Keratinocyte (primary cell): ENCODE data around the gene DPP8. TPM values are rescaled to one million over a fixed set of nuclear protein-coding genes. Genes with fewer than 3 reads are reported as not detected.
"Not testable (repeated sequence)": the region's sequence is repeated elsewhere in the genome, so short reads cannot be mapped to it uniquely, and the experiment has no call there.

Experiments
- DNase-seq: peaks from one replicate; pipeline ENCODE4 v3.0.0-alpha.2; 2011; ENCODE audit warnings: low read depth, missing footprints, low spot score
- FAIRE-seq: peaks from 2 replicates; lab custom pipeline; 2011; peaks lifted over from hg19 to GRCh38; lab: Jason Lieb, UNC
- H2AFZ ChIP-seq: 2 replicates; pipeline ENCODE4 v1.6.0; 2012; ENCODE audit warnings: low read length, control low read depth, inconsistent platforms; ENCODE audit not compliant: control insufficient read depth
- H3K27ac ChIP-seq: 2 replicates; pipeline ENCODE4 v1.5.1; 2011; ENCODE audit warnings: low read length; ENCODE audit not compliant: control insufficient read depth, insufficient read depth
- H3K27me3 ChIP-seq: 3 replicates; pipeline ENCODE4 v1.6.0; 2011; ENCODE audit warnings: low read length; ENCODE audit not compliant: control insufficient read depth, insufficient read depth; ENCODE audit errors: extremely low read depth
- H3K36me3 ChIP-seq, 2 experiments: 2 replicates in 1 of 2; 3 replicates in 1 of 2; pipeline ENCODE4 v1.5.1; 2011; ENCODE audit warnings: low read length in 2 of 2, mild to moderate bottlenecking in 1 of 2; ENCODE audit not compliant: control insufficient read depth in 2 of 2, insufficient read depth in 2 of 2; ENCODE audit errors: extremely low read depth in 1 of 2
- H3K4me1 ChIP-seq: 3 replicates; pipeline ENCODE4 v1.5.1; 2011; ENCODE audit warnings: low read length; ENCODE audit not compliant: control insufficient read depth, insufficient read depth; ENCODE audit errors: extremely low read depth
- H3K4me2 ChIP-seq: 3 replicates; pipeline ENCODE4 v1.6.0; 2011; ENCODE audit warnings: low read depth, low read length; ENCODE audit not compliant: control insufficient read depth, insufficient read depth; ENCODE audit errors: extremely low read depth
- H3K4me3 ChIP-seq, 3 experiments: fragments of 200-600 bp in 1 of 3; sonication (generic) in 1 of 3; 2 replicates in 2 of 3; 3 replicates in 1 of 3; pipeline ENCODE4 v1.5.1; 2011 to 2016; ENCODE audit warnings: low read length in 3 of 3, mild to moderate bottlenecking in 3 of 3, control low read depth in 2 of 3, inconsistent platforms in 1 of 3, low read depth in 1 of 3, mixed read lengths in 1 of 3, mixed run types in 1 of 3, moderate library complexity in 1 of 3; ENCODE audit not compliant: control insufficient read depth in 2 of 3, insufficient read depth in 2 of 3; ENCODE audit errors: extremely low read depth in 1 of 3
- H3K79me2 ChIP-seq: 2 replicates; pipeline ENCODE4 v1.6.0; 2012; ENCODE audit warnings: low read length; ENCODE audit not compliant: control insufficient read depth, insufficient read depth
- H3K9ac ChIP-seq: 3 replicates; pipeline ENCODE4 v1.6.0; 2011; ENCODE audit warnings: low read length; ENCODE audit not compliant: control insufficient read depth, insufficient read depth; ENCODE audit errors: extremely low read depth
- H3K9me1 ChIP-seq: 3 replicates; pipeline ENCODE4 v1.6.0; 2011; ENCODE audit warnings: low read length; ENCODE audit not compliant: control insufficient read depth, insufficient read depth; ENCODE audit errors: extremely low read depth
- H3K9me3 ChIP-seq: 2 replicates; pipeline ENCODE4 v1.5.1; 2012; ENCODE audit warnings: low read depth, low read length; ENCODE audit not compliant: control insufficient read depth
- H4K20me1 ChIP-seq: 3 replicates; pipeline ENCODE4 v1.6.0; 2011; ENCODE audit warnings: low read length; ENCODE audit not compliant: control insufficient read depth, insufficient read depth; ENCODE audit errors: extremely low read depth
- EZH2 ChIP-seq: IDR thresholded peaks from one replicate; pipeline ENCODE4 v1.6.1; 2012; ENCODE audit warnings: inconsistent platforms, mild to moderate bottlenecking, low read length, moderate library complexity
- dilution Hi-C: fragments of 300-500 bp; cut with MboI; formaldehyde crosslinking; loops from one replicate; pipeline ENCODE4 v1.7.0; 2020; ENCODE audit warnings: low sequenced_read_pairs; ENCODE audit not compliant: extremely low pct_ligation_motif_present
- polyA plus RNA-seq, 5 experiments: library from polyadenylated mRNA; depleted of rRNA in 3 of 5; stranded (reverse) in 3 of 5; stranded (forward) in 1 of 5; unstranded in 1 of 5; fragments of >200 nt; gene quantifications; 1 replicate in 1 of 5; 2 replicates in 3 of 5; 3 replicates in 1 of 5; pipeline versions ENCODE4 v1.2.1 to v1.2.3, GENCODE V29; 2011 to 2012; ENCODE audit warnings: missing spikeins in 2 of 5, low read depth in 1 of 5, low replicate concordance in 1 of 5
- TF ChIP-seq, protein P1 (sequence below), 3 experiments: IDR thresholded peaks in 1 of 3; conservative IDR thresholded peaks in 1 of 3; optimal IDR thresholded peaks in 1 of 3; 2 replicates in 2 of 3; 3 replicates in 1 of 3; pipeline versions ENCODE3 to v1.5.1; 2011; ENCODE audit warnings: low read length in 3 of 3, mild to moderate bottlenecking in 3 of 3, moderate library complexity in 2 of 3, control low read depth in 1 of 3, inconsistent platforms in 1 of 3; ENCODE audit not compliant: insufficient read depth in 2 of 3; ENCODE audit errors: extremely low read depth in 1 of 3

DPP8 gene
- polyA plus RNA-seq, 1 donor (not counting 4 experiments of a cell fraction or from before 2014, with no cell fraction given): 21.6 TPM

- no peak for TF ChIP-seq EZH2
- TF ChIP-seq, protein P1, sequence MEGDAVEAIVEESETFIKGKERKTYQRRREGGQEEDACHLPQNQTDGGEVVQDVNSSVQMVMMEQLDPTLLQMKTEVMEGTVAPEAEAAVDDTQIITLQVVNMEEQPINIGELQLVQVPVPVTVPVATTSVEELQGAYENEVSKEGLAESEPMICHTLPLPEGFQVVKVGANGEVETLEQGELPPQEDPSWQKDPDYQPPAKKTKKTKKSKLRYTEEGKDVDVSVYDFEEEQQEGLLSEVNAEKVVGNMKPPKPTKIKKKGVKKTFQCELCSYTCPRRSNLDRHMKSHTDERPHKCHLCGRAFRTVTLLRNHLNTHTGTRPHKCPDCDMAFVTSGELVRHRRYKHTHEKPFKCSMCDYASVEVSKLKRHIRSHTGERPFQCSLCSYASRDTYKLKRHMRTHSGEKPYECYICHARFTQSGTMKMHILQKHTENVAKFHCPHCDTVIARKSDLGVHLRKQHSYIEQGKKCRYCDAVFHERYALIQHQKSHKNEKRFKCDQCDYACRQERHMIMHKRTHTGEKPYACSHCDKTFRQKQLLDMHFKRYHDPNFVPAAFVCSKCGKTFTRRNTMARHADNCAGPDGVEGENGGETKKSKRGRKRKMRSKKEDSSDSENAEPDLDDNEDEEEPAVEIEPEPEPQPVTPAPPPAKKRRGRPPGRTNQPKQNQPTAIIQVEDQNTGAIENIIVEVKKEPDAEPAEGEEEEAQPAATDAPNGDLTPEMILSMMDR (optimal IDR thresholded peaks at IDR 0.05 in 1 of 3, IDR thresholded peaks at IDR 0.05 in 1 of 3, conservative IDR thresholded peaks at IDR 0.05 in 1 of 3; ENCODE audit: extremely low read depth in 1 of 3, insufficient read depth in 2 of 3, low read length in 3 of 3): no peak
- no peak overlapping the region for H3K27ac ChIP-seq
- no peaks in the 10 kb centered on the region for H3K4me1 ChIP-seq
- no peak overlapping the region for H3K4me2 ChIP-seq
- dilution Hi-C loops: no loop called here
- no peak overlapping the region for H3K9ac ChIP-seq
- H3K36me3 ChIP-seq: no peaks in the 10 kb centered on the region
- no peaks in the 10 kb centered on the region for H3K79me2 ChIP-seq
- no peak overlapping the region for H2AFZ ChIP-seq
- no peak for DNase-seq
- peaks cover 44% of the 10 kb centered on the region for H3K27me3 ChIP-seq
- no peaks in the 10 kb centered on the region for H3K9me3 ChIP-seq
- no peak overlapping the region for H3K4me3 ChIP-seq
- no peak for FAIRE-seq
- no peaks in the 10 kb centered on the region for H3K9me1 ChIP-seq
- H4K20me1 ChIP-seq: no peaks in the 10 kb centered on the region
Measured at GRCh38 chr15:65399997-65400396, 117.5 kb downstream of the DPP8 start.

- dilution Hi-C loops: no loop called here
- DNase-seq: no peak
- H3K4me3 ChIP-seq: no peak overlapping the region
- H3K4me2 ChIP-seq: no peak overlapping the region
- H2AFZ ChIP-seq: no peak overlapping the region
- H3K4me1 ChIP-seq: no peaks in the 10 kb centered on the region
- H3K9me1 ChIP-seq: no peaks in the 10 kb centered on the region
- no peaks in the 10 kb centered on the region for H4K20me1 ChIP-seq
- TF ChIP-seq, protein P1 (optimal IDR thresholded peaks at IDR 0.05 in 1 of 3, IDR thresholded peaks at IDR 0.05 in 1 of 3, conservative IDR thresholded peaks at IDR 0.05 in 1 of 3; ENCODE audit: extremely low read depth in 1 of 3, insufficient read depth in 2 of 3, low read length in 3 of 3): no peak
- no peak for TF ChIP-seq EZH2
- peaks cover 47% of the 10 kb centered on the region for H3K27me3 ChIP-seq
- FAIRE-seq: no peak
- H3K9ac ChIP-seq: no peak overlapping the region
- H3K9me3 ChIP-seq: no peaks in the 10 kb centered on the region
- H3K79me2 ChIP-seq: no peaks in the 10 kb centered on the region
- H3K27ac ChIP-seq: no peak overlapping the region
- H3K36me3 ChIP-seq: no peaks in the 10 kb centered on the region
Measured at GRCh38 chr15:65399001-65399706, 118.3 kb downstream of the DPP8 start.

DNA sequence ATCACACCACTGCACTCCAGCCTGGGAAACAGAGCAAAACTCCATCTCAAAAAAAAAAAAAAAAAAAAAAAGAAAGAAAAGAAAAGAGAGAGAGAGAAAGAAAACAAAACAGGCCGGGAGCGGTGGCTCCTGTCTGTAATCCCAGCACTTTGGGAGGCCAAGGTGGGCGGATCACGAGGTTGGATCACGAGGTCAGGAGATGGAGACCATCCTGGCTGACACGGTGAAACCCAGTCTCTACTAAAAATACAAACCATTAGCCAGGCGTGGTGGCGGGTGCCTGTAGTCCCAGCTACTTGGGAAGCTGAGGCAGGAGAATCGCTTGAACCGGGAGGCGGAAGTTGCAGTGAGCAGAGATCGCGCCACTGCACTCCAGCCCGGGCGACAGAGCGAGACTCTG is 119.0 kb downstream of the DPP8 start:
- FAIRE-seq, dilution Hi-C loops, H4K20me1 ChIP-seq, H3K27ac ChIP-seq, H2AFZ ChIP-seq, H3K9me3 ChIP-seq, H3K9ac ChIP-seq, H3K36me3 ChIP-seq, H3K79me2 ChIP-seq, DNase-seq, H3K4me1 ChIP-seq, H3K9me1 ChIP-seq, H3K4me3 ChIP-seq, H3K4me2 ChIP-seq: not testable (repeated sequence)
- H3K27me3 ChIP-seq: peaks cover 49% of the 10 kb centered on the region
